Measurements from ENCODE around the gene CRY1.
A peak's percentile ranks its signal among the peaks of the same experiment; 100 is the strongest.
"Not testable (repeated sequence)": the region's sequence is repeated elsewhere in the genome, so short reads cannot be mapped to it uniquely, and the experiment has no call there.

CRY1 gene

DNA sequence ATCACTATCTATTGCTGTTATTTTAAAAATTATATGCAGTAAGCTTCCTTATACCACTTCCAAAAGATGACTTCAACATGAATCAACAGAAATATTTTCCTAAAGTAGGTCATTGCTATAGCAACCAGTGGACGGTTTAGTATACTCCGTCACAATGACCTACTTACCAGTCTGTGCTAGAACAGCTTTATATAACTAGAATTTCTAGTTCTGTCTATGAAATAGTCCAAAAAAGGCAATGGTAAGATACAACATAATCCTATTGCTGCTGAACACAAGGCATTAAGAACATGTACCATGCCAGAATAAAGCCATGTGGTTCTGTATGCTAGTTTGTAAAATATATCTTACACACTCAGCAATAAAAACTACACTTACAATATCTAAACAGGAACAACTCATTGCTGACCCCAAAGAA, 65.7 kb downstream of the CRY1 start:
- Histone ChIP-seq H3K9ac (ENCODE audit: low read depth, low read length, poor library complexity, severe bottlenecking) (no peak overlapping the region), H3K4me1 (ENCODE audit: insufficient read depth, low read length, poor library complexity, severe bottlenecking) (peaks cover 29% of the 10 kb centered on the region), H3K79me2 (ENCODE audit: insufficient read depth, low read length) (no peaks in the 10 kb centered on the region), H3K4me2 (ENCODE audit: low read depth, low read length, poor library complexity, severe bottlenecking) (peak overlapping the region; percentile 57), H4K20me1 (ENCODE audit: insufficient read depth, low read length, poor library complexity, severe bottlenecking) (no peaks in the 10 kb centered on the region), H2AFZ (ENCODE audit: low read length) (no peak overlapping the region), H3K4me3 (ENCODE audit: low read length, poor library complexity, severe bottlenecking) (peak overlapping the region; percentile 22), H3F3A (ENCODE audit: low read depth) (no peaks in the 10 kb centered on the region), H3K36me3 (ENCODE audit: insufficient read depth, low read length) (no peaks in the 10 kb centered on the region), H3K9me2 (replicated peaks; ENCODE audit: low read depth, low read length) (no peaks in the 10 kb centered on the region), H3K9me3 (ENCODE audit: insufficient read depth, low read depth, low read length) (no peaks in the 10 kb centered on the region), H3K27me3 (ENCODE audit: insufficient read depth, low read length, poor library complexity, severe bottlenecking) (no peaks in the 10 kb centered on the region)
- TF ChIP-seq, protein P1, sequence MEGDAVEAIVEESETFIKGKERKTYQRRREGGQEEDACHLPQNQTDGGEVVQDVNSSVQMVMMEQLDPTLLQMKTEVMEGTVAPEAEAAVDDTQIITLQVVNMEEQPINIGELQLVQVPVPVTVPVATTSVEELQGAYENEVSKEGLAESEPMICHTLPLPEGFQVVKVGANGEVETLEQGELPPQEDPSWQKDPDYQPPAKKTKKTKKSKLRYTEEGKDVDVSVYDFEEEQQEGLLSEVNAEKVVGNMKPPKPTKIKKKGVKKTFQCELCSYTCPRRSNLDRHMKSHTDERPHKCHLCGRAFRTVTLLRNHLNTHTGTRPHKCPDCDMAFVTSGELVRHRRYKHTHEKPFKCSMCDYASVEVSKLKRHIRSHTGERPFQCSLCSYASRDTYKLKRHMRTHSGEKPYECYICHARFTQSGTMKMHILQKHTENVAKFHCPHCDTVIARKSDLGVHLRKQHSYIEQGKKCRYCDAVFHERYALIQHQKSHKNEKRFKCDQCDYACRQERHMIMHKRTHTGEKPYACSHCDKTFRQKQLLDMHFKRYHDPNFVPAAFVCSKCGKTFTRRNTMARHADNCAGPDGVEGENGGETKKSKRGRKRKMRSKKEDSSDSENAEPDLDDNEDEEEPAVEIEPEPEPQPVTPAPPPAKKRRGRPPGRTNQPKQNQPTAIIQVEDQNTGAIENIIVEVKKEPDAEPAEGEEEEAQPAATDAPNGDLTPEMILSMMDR (conservative IDR thresholded peaks at IDR 0.05; ENCODE audit: low read length): no peak
- TF ChIP-seq EZH2phosphoT487 (IDR thresholded peaks at IDR 0.05; ENCODE audit: borderline replicate concordance): no peak

DNA sequence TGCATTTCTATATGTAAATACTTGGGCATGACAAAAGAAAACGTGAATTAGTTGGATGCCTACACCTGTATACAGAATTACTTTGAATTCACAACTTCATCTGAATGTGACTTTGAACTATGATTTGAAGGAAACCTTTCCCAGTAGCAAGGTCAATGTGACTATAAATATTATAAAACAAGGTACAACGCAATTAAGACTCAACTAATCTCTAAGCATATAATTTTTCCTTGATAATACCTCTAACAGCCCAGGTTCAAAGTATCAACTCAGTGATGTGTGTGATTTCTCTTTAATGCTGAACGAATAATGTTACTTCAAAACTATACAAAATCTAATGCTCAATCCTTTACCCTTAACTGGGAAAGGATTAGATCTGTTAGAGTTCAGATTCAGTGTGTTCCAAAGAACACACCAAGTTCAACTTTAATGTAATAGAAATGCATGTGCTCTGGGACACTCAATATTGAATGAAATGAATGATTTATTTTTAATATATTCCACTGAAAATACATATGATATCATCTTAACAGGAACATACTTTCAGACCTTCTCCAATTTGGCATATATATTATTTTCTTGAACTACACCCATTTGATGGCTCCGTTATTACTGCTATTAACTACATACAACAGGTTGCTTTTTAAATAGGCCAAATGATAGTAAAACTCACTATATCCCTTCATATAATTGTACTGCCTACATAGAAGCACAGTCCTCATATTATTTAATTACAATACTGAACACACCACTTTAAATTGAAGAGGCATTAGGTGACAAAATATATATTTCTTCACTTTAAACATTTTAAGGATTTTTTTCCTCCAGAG, 66.3 kb downstream of the CRY1 start:
- Histone ChIP-seq H3K36me3 (ENCODE audit: insufficient read depth, low read length) (no peaks in the 10 kb centered on the region), H3K4me2 (ENCODE audit: low read depth, low read length, poor library complexity, severe bottlenecking) (peak overlapping the region; percentile 57), H3K9ac (ENCODE audit: low read depth, low read length, poor library complexity, severe bottlenecking) (no peak overlapping the region), H3K9me2 (replicated peaks; ENCODE audit: low read depth, low read length) (no peaks in the 10 kb centered on the region), H2AFZ (ENCODE audit: low read length) (no peak overlapping the region), H3K27me3 (ENCODE audit: insufficient read depth, low read length, poor library complexity, severe bottlenecking) (no peaks in the 10 kb centered on the region), H3K4me1 (ENCODE audit: insufficient read depth, low read length, poor library complexity, severe bottlenecking) (peaks cover 29% of the 10 kb centered on the region), H3K9me3 (ENCODE audit: insufficient read depth, low read depth, low read length) (no peaks in the 10 kb centered on the region), H3K4me3 (ENCODE audit: low read length, poor library complexity, severe bottlenecking) (peak overlapping the region; percentile 22), H3K79me2 (ENCODE audit: insufficient read depth, low read length) (no peaks in the 10 kb centered on the region), H4K20me1 (ENCODE audit: insufficient read depth, low read length, poor library complexity, severe bottlenecking) (no peaks in the 10 kb centered on the region), H3F3A (ENCODE audit: low read depth) (no peaks in the 10 kb centered on the region)
- TF ChIP-seq, protein P1 (conservative IDR thresholded peaks at IDR 0.05; ENCODE audit: low read length): no peak
- TF ChIP-seq EZH2phosphoT487 (IDR thresholded peaks at IDR 0.05; ENCODE audit: borderline replicate concordance): no peak

DNA sequence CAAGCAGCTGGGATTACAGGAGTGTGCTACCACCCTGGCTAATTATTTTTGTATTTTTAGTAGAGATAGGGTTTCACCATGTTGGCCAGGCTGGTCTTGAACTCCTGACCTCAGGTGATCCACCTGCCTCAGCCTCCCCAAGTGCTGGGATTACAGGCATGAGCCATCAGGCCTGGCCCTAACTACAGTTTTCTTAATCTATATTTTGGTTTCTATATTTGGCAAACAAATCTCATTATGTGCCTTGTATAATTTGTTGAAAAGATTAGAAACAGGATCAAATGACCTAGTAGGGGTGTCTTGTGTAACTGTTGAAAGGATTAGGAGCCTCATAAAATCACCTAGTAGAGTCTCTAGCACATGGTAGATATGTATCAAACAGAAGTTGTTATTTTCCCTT, 67.0 kb downstream of the CRY1 start:
- H3K27me3 ChIP-seq (ENCODE audit: insufficient read depth, low read length, poor library complexity, severe bottlenecking); H3K4me3 ChIP-seq (ENCODE audit: low read length, poor library complexity, severe bottlenecking); H3K9me3 ChIP-seq (ENCODE audit: insufficient read depth, low read depth, low read length); H4K20me1 ChIP-seq (ENCODE audit: insufficient read depth, low read length, poor library complexity, severe bottlenecking); H3K4me2 ChIP-seq (ENCODE audit: low read depth, low read length, poor library complexity, severe bottlenecking); H3F3A ChIP-seq (ENCODE audit: low read depth); H3K9me2 ChIP-seq (replicated peaks; ENCODE audit: low read depth, low read length); H3K36me3 ChIP-seq (ENCODE audit: insufficient read depth, low read length); H3K9ac ChIP-seq (ENCODE audit: low read depth, low read length, poor library complexity, severe bottlenecking); H2AFZ ChIP-seq (ENCODE audit: low read length); H3K79me2 ChIP-seq (ENCODE audit: insufficient read depth, low read length): not testable (repeated sequence)
- peaks cover 24% of the 10 kb centered on the region for H3K4me1 ChIP-seq (ENCODE audit: insufficient read depth, low read length, poor library complexity, severe bottlenecking)

DNA sequence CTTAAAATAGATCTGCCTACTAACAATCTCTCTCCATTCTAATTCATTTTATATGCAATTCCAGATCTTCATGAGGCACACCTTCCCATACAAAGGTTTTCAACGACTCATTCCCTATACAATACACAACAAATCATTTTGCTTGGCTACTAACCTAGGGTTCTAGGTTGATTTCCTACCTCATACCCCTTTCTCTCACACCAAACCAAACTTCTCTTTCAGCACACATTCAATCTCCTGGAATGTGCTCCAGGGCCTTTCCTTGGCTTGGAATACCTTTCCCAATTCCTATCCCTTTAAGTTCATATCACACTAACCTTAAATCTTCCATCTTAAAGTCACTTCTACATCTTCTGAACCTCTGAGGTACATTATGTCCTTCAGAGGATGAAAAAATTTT, 67.7 kb downstream of the CRY1 start:
- no peak overlapping the region for H3K4me3 ChIP-seq (ENCODE audit: low read length, poor library complexity, severe bottlenecking)
- no peaks in the 10 kb centered on the region for H3F3A ChIP-seq (ENCODE audit: low read depth)
- H3K27me3 ChIP-seq (ENCODE audit: insufficient read depth, low read length, poor library complexity, severe bottlenecking): no peaks in the 10 kb centered on the region
- no peaks in the 10 kb centered on the region for H4K20me1 ChIP-seq (ENCODE audit: insufficient read depth, low read length, poor library complexity, severe bottlenecking)
- no peak overlapping the region for H3K4me2 ChIP-seq (ENCODE audit: low read depth, low read length, poor library complexity, severe bottlenecking)
- H3K9me2 ChIP-seq (replicated peaks; ENCODE audit: low read depth, low read length): no peaks in the 10 kb centered on the region
- no peak overlapping the region for H2AFZ ChIP-seq (ENCODE audit: low read length)
- H3K9ac ChIP-seq (ENCODE audit: low read depth, low read length, poor library complexity, severe bottlenecking): no peak overlapping the region
- no peaks in the 10 kb centered on the region for H3K9me3 ChIP-seq (ENCODE audit: insufficient read depth, low read depth, low read length)
- TF ChIP-seq, protein P1 (conservative IDR thresholded peaks at IDR 0.05; ENCODE audit: low read length): no peak
- TF ChIP-seq EZH2phosphoT487 (IDR thresholded peaks at IDR 0.05; ENCODE audit: borderline replicate concordance): no peak
- H3K4me1 ChIP-seq (ENCODE audit: insufficient read depth, low read length, poor library complexity, severe bottlenecking): peaks cover 17% of the 10 kb centered on the region
- no peaks in the 10 kb centered on the region for H3K79me2 ChIP-seq (ENCODE audit: insufficient read depth, low read length)
- peaks cover 11% of the 10 kb centered on the region; the same call in 1 of the 2 replicates for H3K36me3 ChIP-seq (ENCODE audit: insufficient read depth, low read length)
